WTC11 (cell line): ENCODE data around the gene SDF2L1. TPM values are rescaled to one million over a fixed set of nuclear protein-coding genes. Genes with fewer than 3 reads are reported as not detected.

Experiments
- ATAC-seq: fragments of 200-7000 bp; cut with Tn5 transposase; 2 replicates; pipeline ENCODE4 v1.10.0; 2021; ENCODE audit warnings: mild to moderate bottlenecking, moderate library complexity
- CTCF ChIA-PET: fragments of 300-600 bp; sonication (Branson Sonifier 250); formaldehyde crosslinking; loops from one replicate; lab custom pipeline; 2021; ENCODE audit warnings: antibody characterized with exemption; lab: Charles Lee
- POLR2A ChIA-PET: fragments of 350-600 bp; sonication (Branson Sonifier 250); formaldehyde crosslinking; loops from one replicate; lab custom pipeline; 2021; ENCODE audit warnings: antibody characterized with exemption; lab: Charles Lee
- DNase-seq: peaks from one replicate; pipeline ENCODE4 v3.0.0; 2021; ENCODE audit warnings: low spot score
- H3K27ac Mint-ChIP-seq: 2 replicates; pipeline ENCODE4 v1.8.0; 2021; ENCODE audit warnings: mixed read lengths
- H3K27me3 Mint-ChIP-seq: 2 replicates; pipeline ENCODE4 v1.8.0; 2021; ENCODE audit warnings: low read depth, mild to moderate bottlenecking, moderate library complexity, mixed read lengths
- H3K36me3 Mint-ChIP-seq: 2 replicates; pipeline ENCODE4 v1.8.0; 2021; ENCODE audit warnings: mixed read lengths
- H3K4me1 Mint-ChIP-seq: 2 replicates; pipeline ENCODE4 v1.8.0; 2022; ENCODE audit warnings: mixed read lengths
- H3K4me3 Mint-ChIP-seq: 2 replicates; pipeline ENCODE4 v1.8.0; 2021; ENCODE audit warnings: mild to moderate bottlenecking, moderate library complexity, mixed read lengths
- H3K9me3 Mint-ChIP-seq: 2 replicates; pipeline ENCODE4 v1.8.0; 2021; ENCODE audit warnings: mixed read lengths
- FOXP1 ChIP-seq: sonication (generic); formaldehyde crosslinking; IDR thresholded peaks from 2 replicates; pipeline ENCODE4 v1.8.0; 2022; ENCODE audit warnings: missing genetic modification reagents, mild to moderate bottlenecking, moderate library complexity, borderline replicate concordance
- GTF2I ChIP-seq: fragments of 250-450 bp; sonication (Bioruptor Pico); conservative IDR thresholded peaks from 2 replicates; pipeline ENCODE4 v1.4.0; 2021; ENCODE audit warnings: mild to moderate bottlenecking
- JAZF1 ChIP-seq: fragments of 250-450 bp; sonication (Bioruptor Pico); IDR thresholded peaks from 2 replicates; pipeline ENCODE4 v1.9.0; 2021; ENCODE audit warnings: moderate library complexity, mild to moderate bottlenecking, inconsistent platforms
- KAT7 ChIP-seq: sonication (generic); formaldehyde crosslinking; IDR thresholded peaks from 2 replicates; pipeline ENCODE4 v1.8.1; 2023; ENCODE audit warnings: missing genetic modification reagents, mild to moderate bottlenecking, borderline replicate concordance
- NR1H2 ChIP-seq: sonication (generic); formaldehyde crosslinking; IDR thresholded peaks from 2 replicates; pipeline ENCODE4 v1.9.0; 2021; ENCODE audit warnings: mild to moderate bottlenecking, moderate library complexity, missing genetic modification reagents
- PRRX2 ChIP-seq: fragments of 250-450 bp; sonication (Bioruptor Pico); IDR thresholded peaks from 2 replicates; pipeline ENCODE4 v1.8.0; 2021; ENCODE audit warnings: mild to moderate bottlenecking
- SMAD3 ChIP-seq: sonication (generic); formaldehyde crosslinking; IDR thresholded peaks from 2 replicates; pipeline ENCODE4 v1.8.0; 2022; ENCODE audit warnings: missing genetic modification reagents, mild to moderate bottlenecking, borderline replicate concordance
- SP1 ChIP-seq: sonication (generic); formaldehyde crosslinking; conservative IDR thresholded peaks from 2 replicates; pipeline ENCODE4 v1.8.1; 2022; ENCODE audit warnings: missing genetic modification reagents
- TP53 ChIP-seq: sonication (generic); formaldehyde crosslinking; IDR thresholded peaks from 2 replicates; pipeline ENCODE4 v1.8.1; 2023; ENCODE audit warnings: mild to moderate bottlenecking, missing genetic modification reagents
- ZNF423 ChIP-seq: fragments of 250-450 bp; sonication (Bioruptor Pico); IDR thresholded peaks from 2 replicates; pipeline ENCODE4 v2.1.2; 2022; ENCODE audit warnings: mild to moderate bottlenecking, moderate library complexity
- ZNF671 ChIP-seq: fragments of 250-450 bp; sonication (Bioruptor Pico); IDR thresholded peaks from 2 replicates; pipeline ENCODE4 v1.8.0; 2021; ENCODE audit warnings: mild to moderate bottlenecking
- total RNA-seq: library from RNA; stranded (reverse); gene quantifications from 3 replicates; pipeline ENCODE4 v1.2.3, GENCODE V29; 2021
- TF ChIP-seq, protein P1 (sequence below): sonication (generic); formaldehyde crosslinking; IDR thresholded peaks from 2 replicates; pipeline ENCODE4 v1.8.1; 2023; ENCODE audit warnings: mild to moderate bottlenecking, moderate library complexity, missing genetic modification reagents
- TF ChIP-seq, protein P2 (sequence below): sonication (generic); formaldehyde crosslinking; IDR thresholded peaks from 2 replicates; pipeline ENCODE4 v1.8.1; 2022; ENCODE audit warnings: low read depth, missing genetic modification reagents, borderline replicate concordance
- TF ChIP-seq, protein P3 (sequence below): sonication (generic); formaldehyde crosslinking; IDR thresholded peaks from 2 replicates; pipeline ENCODE4 v1.8.0; 2022; ENCODE audit warnings: mild to moderate bottlenecking, missing genetic modification reagents
- TF ChIP-seq, protein P4 (sequence below): sonication (generic); formaldehyde crosslinking; IDR thresholded peaks from 2 replicates; pipeline ENCODE4 v1.8.0; 2023; ENCODE audit warnings: mild to moderate bottlenecking, missing genetic modification reagents
- TF ChIP-seq, protein P5 (sequence below): sonication (generic); formaldehyde crosslinking; IDR thresholded peaks from 2 replicates; pipeline ENCODE4 v1.8.0; 2023; ENCODE audit warnings: missing genetic modification reagents

SDF2L1 gene
- total RNA-seq, 1 experiment from 2014 or later: 73.6 TPM

DNA sequence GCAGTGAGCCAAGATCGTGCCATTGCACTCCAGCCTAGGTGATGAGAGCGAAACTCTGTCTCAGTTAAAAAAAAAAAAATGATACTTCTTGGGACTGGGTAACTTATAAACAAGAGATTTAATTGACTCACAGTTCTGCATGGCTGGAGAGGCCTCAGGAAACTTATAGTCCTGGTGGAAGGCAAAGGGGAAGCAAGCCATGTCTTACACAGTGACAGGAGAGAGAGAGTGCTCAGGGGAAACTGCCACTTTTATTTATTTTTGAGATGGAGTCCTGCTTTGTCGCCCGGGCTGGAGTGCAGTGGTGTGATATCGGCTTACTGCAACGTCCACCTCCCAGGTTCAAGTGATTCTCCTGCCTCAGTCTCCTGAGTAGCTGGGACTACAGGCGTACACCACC, 8.2 kb downstream of the SDF2L1 start:
- Mint-ChIP-seq H3K36me3 (peaks cover 30% of the 10 kb centered on the region), H3K4me3 (peak overlapping the region; percentile 92), H3K9me3 (no peaks in the 10 kb centered on the region), H3K4me1 (peaks cover 24% of the 10 kb centered on the region), H3K27me3 (no peaks in the 10 kb centered on the region), H3K27ac (peak overlapping the region; percentile 60; the same call in 1 of the 2 replicates)
- POLR2A ChIA-PET: no interaction called here
- DNase-seq (no peak), ATAC-seq (no peak)
- CTCF ChIA-PET: interaction anchor here (1.0 to 4.3 kb wide), 3 partner anchors 8 to 22 kb away, joined by 3 to 40 read pairs (median 9); partner anchors contain the start of genes SDF2L1 and YDJC
- TF ChIP-seq SMAD3 (CRISPR knock-in tag) (no peak), ZNF671 (CRISPR knock-in tag) (no peak), FOXP1 (CRISPR knock-in tag) (no peak), PRRX2 (CRISPR knock-in tag) (no peak)
- TF ChIP-seq, protein P1, sequence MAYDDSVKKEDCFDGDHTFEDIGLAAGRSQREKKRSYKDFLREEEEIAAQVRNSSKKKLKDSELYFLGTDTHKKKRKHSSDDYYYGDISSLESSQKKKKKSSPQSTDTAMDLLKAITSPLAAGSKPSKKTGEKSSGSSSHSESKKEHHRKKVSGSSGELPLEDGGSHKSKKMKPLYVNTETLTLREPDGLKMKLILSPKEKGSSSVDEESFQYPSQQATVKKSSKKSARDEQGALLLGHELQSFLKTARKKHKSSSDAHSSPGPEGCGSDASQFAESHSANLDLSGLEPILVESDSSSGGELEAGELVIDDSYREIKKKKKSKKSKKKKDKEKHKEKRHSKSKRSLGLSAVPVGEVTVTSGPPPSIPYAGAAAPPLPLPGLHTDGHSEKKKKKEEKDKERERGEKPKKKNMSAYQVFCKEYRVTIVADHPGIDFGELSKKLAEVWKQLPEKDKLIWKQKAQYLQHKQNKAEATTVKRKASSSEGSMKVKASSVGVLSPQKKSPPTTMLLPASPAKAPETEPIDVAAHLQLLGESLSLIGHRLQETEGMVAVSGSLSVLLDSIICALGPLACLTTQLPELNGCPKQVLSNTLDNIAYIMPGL (CRISPR knock-in tag): no peak
- TF ChIP-seq, protein P2, sequence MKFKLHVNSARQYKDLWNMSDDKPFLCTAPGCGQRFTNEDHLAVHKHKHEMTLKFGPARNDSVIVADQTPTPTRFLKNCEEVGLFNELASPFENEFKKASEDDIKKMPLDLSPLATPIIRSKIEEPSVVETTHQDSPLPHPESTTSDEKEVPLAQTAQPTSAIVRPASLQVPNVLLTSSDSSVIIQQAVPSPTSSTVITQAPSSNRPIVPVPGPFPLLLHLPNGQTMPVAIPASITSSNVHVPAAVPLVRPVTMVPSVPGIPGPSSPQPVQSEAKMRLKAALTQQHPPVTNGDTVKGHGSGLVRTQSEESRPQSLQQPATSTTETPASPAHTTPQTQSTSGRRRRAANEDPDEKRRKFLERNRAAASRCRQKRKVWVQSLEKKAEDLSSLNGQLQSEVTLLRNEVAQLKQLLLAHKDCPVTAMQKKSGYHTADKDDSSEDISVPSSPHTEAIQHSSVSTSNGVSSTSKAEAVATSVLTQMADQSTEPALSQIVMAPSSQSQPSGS (CRISPR knock-in tag): no peak
- TF ChIP-seq, protein P3, sequence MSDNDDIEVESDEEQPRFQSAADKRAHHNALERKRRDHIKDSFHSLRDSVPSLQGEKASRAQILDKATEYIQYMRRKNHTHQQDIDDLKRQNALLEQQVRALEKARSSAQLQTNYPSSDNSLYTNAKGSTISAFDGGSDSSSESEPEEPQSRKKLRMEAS (CRISPR knock-in tag): no peak

DNA sequence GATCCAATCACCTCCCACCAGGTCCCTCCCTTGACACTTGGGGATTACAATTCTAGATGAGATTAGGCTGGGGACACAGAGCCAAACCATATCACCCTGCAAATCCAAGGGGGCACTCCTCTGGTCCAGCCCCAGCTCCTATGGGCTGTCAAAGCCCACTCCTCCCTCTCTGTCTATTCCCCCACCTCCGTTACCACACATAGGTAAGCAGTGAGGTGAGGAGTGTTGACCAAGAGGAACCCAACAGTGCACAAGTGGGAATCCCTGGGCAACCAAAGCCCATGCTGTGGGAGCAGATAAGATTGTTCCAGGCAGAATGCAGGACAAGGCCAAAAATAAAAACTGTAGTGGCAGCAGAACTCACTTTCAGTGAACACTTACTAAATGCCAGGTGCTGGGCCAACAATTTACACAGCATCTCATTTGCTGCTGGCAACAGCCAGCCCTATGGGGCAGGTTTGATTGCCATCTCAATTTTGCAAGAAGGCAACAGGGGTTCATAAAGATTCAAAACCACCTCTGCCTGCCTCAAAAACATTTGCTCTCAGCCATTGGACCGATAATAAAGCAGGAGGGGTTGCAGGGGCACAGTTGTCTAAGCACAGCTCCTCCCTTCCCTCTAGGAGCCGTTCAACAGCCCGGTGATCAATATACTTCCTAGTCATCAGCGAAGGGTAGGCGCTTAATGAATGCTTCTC, 8.9 kb downstream of the SDF2L1 start:
- DNase-seq: no peak
- Mint-ChIP-seq H3K9me3 (no peaks in the 10 kb centered on the region), H3K27me3 (no peaks in the 10 kb centered on the region), H3K27ac (peak overlapping the region; percentile 95), H3K36me3 (peaks cover 30% of the 10 kb centered on the region), H3K4me3 (peak overlapping the region; percentile 92)
- CTCF ChIA-PET: interaction anchor here (1.0 to 4.3 kb wide), 6 partner anchors 9 to 288 kb away, joined by 3 to 40 read pairs (median 4); partner anchors contain the start of genes SDF2L1 and YDJC
- POLR2A ChIA-PET: interaction anchor here (2.6 kb wide), 1 partner anchor 9 kb away, joined by 11 read pairs; the partner anchor contains the start of gene SDF2L1
- ATAC-seq: 0 out of 2 replicates have a peak, but pooled peaks have one; percentile 1
- TF ChIP-seq SP1 (CRISPR knock-in tag) (0 out of 2 replicates have a peak, but pooled peaks have one; percentile 8), GTF2I (no peak)
- TF ChIP-seq, protein P4, sequence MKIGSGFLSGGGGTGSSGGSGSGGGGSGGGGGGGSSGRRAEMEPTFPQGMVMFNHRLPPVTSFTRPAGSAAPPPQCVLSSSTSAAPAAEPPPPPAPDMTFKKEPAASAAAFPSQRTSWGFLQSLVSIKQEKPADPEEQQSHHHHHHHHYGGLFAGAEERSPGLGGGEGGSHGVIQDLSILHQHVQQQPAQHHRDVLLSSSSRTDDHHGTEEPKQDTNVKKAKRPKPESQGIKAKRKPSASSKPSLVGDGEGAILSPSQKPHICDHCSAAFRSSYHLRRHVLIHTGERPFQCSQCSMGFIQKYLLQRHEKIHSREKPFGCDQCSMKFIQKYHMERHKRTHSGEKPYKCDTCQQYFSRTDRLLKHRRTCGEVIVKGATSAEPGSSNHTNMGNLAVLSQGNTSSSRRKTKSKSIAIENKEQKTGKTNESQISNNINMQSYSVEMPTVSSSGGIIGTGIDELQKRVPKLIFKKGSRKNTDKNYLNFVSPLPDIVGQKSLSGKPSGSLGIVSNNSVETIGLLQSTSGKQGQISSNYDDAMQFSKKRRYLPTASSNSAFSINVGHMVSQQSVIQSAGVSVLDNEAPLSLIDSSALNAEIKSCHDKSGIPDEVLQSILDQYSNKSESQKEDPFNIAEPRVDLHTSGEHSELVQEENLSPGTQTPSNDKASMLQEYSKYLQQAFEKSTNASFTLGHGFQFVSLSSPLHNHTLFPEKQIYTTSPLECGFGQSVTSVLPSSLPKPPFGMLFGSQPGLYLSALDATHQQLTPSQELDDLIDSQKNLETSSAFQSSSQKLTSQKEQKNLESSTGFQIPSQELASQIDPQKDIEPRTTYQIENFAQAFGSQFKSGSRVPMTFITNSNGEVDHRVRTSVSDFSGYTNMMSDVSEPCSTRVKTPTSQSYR: no peak
- TF ChIP-seq, protein P5, sequence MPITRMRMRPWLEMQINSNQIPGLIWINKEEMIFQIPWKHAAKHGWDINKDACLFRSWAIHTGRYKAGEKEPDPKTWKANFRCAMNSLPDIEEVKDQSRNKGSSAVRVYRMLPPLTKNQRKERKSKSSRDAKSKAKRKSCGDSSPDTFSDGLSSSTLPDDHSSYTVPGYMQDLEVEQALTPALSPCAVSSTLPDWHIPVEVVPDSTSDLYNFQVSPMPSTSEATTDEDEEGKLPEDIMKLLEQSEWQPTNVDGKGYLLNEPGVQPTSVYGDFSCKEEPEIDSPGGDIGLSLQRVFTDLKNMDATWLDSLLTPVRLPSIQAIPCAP (CRISPR knock-in tag): no peak
- TF ChIP-seq, all 79 proteins: peak for 1
- H3K4me1 Mint-ChIP-seq: peaks cover 24% of the 10 kb centered on the region

DNA sequence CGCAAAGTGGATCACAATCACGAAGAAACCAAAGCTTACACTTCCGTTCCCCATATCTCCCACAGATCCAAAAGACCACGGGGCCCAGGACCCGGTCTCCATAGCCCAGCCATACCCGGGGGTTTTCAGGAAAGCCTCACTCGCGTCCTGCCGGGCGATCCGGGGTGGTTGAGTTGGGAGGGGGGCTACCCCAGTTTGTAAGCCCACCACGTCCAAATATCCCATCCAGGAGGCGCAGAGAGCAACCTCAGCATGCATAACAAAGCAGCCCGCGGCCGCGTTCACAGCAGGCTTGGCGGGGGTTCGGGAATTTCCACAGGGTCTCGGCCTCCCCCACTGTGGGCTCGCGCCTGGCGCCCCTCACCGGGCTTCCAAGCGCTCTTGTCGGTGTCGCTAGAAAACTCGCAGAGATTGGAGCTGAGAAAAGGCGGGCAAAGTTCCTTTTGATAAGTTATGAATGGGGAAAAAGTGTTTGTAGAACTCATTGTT, 9.5 kb downstream of the SDF2L1 start:
- peak overlapping the region; percentile 95 for H3K27ac Mint-ChIP-seq
- ATAC-seq (peak; percentile 9), DNase-seq (no peak)
- TF ChIP-seq JAZF1 (CRISPR knock-in tag): peak; percentile 29; the same call in 1 of the 2 replicates
- TF ChIP-seq KAT7 (CRISPR knock-in tag): peak; percentile 51; the same call in 1 of the 2 replicates
- no peak for TF ChIP-seq TP53 (CRISPR knock-in tag)
- peak; percentile 72 for TF ChIP-seq ZNF423
- TF ChIP-seq NR1H2 (CRISPR knock-in tag): no peak
- H3K27me3 Mint-ChIP-seq: no peaks in the 10 kb centered on the region
- H3K4me1 Mint-ChIP-seq: peaks cover 24% of the 10 kb centered on the region
- ChIA-PET CTCF (interaction anchor here (1.0 to 4.3 kb wide), 6 partner anchors 9 to 287 kb away, joined by 3 to 40 read pairs (median 4); partner anchors contain the start of genes PPIL2, SDF2L1 and YDJC), POLR2A (interaction anchor here (2.6 kb wide), 1 partner anchor 9 kb away, joined by 11 read pairs; the partner anchor contains the start of gene SDF2L1)
- H3K9me3 Mint-ChIP-seq: no peaks in the 10 kb centered on the region
- peak overlapping the region; percentile 92 for H3K4me3 Mint-ChIP-seq
- H3K36me3 Mint-ChIP-seq: peaks cover 25% of the 10 kb centered on the region
